Measurements from ENCODE around the gene RPL22L1. TPM values are rescaled to one million over a fixed set of nuclear protein-coding genes. Genes with fewer than 3 reads are reported as not detected.

RPL22L1 gene
- total and polyA plus RNA-seq, 4 donors = 19.1 to 82.1 (median 40.6) TPM

GRCh38 chr3:170865209-170866094 is 4.5 kb downstream of the RPL22L1 start:
- Histone ChIP-seq H3K4me3 (ENCODE audit: low read depth in 1 of 3, low read length in 3 of 3) (no peak overlapping the region), H3K9me3 (ENCODE audit: control insufficient read depth in 4 of 4, low read length in 3 of 4) (no peaks in the 10 kb centered on the region)
- no peak for TF ChIP-seq RAD21 (IDR thresholded peaks at IDR 0.05)
- no peak for TF ChIP-seq CTCF (IDR thresholded peaks at IDR 0.05; ENCODE audit: low read depth, low read length, missing input control)
- TF ChIP-seq FOXA2 (IDR thresholded peaks at IDR 0.05) = no peak
- TF ChIP-seq GABPA (IDR thresholded peaks at IDR 0.05 in 1 of 2, conservative IDR thresholded peaks at IDR 0.05 in 1 of 2) = no peak
- TF ChIP-seq SP1 (IDR thresholded peaks at IDR 0.05) = no peak
- TF ChIP-seq EGR1 (IDR thresholded peaks at IDR 0.05; ENCODE audit: low read depth in 2 of 2) = no peak
- no peak for TF ChIP-seq ZBTB33 (IDR thresholded peaks at IDR 0.05)
- no peak for TF ChIP-seq JUND (IDR thresholded peaks at IDR 0.05)
- no peak for TF ChIP-seq RXRA (IDR thresholded peaks at IDR 0.05)

GRCh38 chr3:170864525-170865208 is 5.3 kb downstream of the RPL22L1 start:
- H3K9ac ChIP-seq (ENCODE audit: low read depth in 1 of 2, low read length in 2 of 2) = no peak overlapping the region
- peaks cover 4 to 11% (median 8%) of the 10 kb centered on the region in 4 donors for H3K4me1 ChIP-seq (ENCODE audit: control insufficient read depth in 4 of 4, insufficient read depth in 4 of 4, low read length in 3 of 4)
- no peaks in the 10 kb centered on the region for H3K27me3 ChIP-seq (ENCODE audit: control insufficient read depth in 4 of 4, insufficient read depth in 4 of 4, low read length in 3 of 4)
- DNase-seq (ENCODE audit: low spot score) = no peak
- peak overlapping the region in 1 of 2 donors; percentile 11 for H3K27ac ChIP-seq (ENCODE audit: low read depth in 1 of 2, low read length in 2 of 2)
- no peak for TF ChIP-seq RAD21 (IDR thresholded peaks at IDR 0.05)
- TF ChIP-seq GABPA (IDR thresholded peaks at IDR 0.05 in 1 of 2, conservative IDR thresholded peaks at IDR 0.05 in 1 of 2) = no peak
- TF ChIP-seq TAF1 (conservative IDR thresholded peaks at IDR 0.05) = no peak
- no peak for TF ChIP-seq SP1 (IDR thresholded peaks at IDR 0.05)
- TF ChIP-seq HNF4A (conservative IDR thresholded peaks at IDR 0.05) = peak in 1 of 2 donors; percentile 45
- no peak for TF ChIP-seq REST (IDR thresholded peaks at IDR 0.05)
- no peak for TF ChIP-seq MAX (IDR thresholded peaks at IDR 0.05)
- no peaks in the 10 kb centered on the region for H3K9me3 ChIP-seq (ENCODE audit: control insufficient read depth in 4 of 4, low read length in 3 of 4)
- H3K36me3 ChIP-seq (ENCODE audit: control insufficient read depth in 4 of 4, insufficient read depth in 3 of 4, low read depth in 1 of 4, low read length in 3 of 4) = peaks cover 6 to 28% (median 26%) of the 10 kb centered on the region in 4 donors
- 84% methylated on average over 6 of the region's 6 CpGs for WGBS
- H3K4me3 ChIP-seq (ENCODE audit: low read depth in 1 of 3, low read length in 3 of 3) = no peak overlapping the region

More at GRCh38 chr3:170865209-170866094, 4.5 kb downstream of the RPL22L1 start:
- Histone ChIP-seq H3K9ac (ENCODE audit: low read depth in 1 of 2, low read length in 2 of 2) (no peak overlapping the region), H3K36me3 (ENCODE audit: control insufficient read depth in 4 of 4, insufficient read depth in 3 of 4, low read depth in 1 of 4, low read length in 3 of 4) (peaks cover 6 to 28% (median 26%) of the 10 kb centered on the region in 4 donors), H3K4me1 (ENCODE audit: control insufficient read depth in 4 of 4, insufficient read depth in 4 of 4, low read length in 3 of 4) (peaks cover 4 to 14% (median 8%) of the 10 kb centered on the region in 4 donors), H3K27ac (ENCODE audit: low read depth in 1 of 2, low read length in 2 of 2) (no peak overlapping the region), H3K27me3 (ENCODE audit: control insufficient read depth in 4 of 4, insufficient read depth in 4 of 4, low read length in 3 of 4) (no peaks in the 10 kb centered on the region)
- no peak for DNase-seq (ENCODE audit: low spot score)
- 88% methylated on average over 10 of the region's 10 CpGs for WGBS
